SK-N-SH treated with all-trans-retinoic acid at 6 μM for 48 hours (cell line): Measurements from ENCODE around the gene FRMD8.

ENCODE experiments used
- ATAC-seq: fragments of 200-7000 bp; cut with Tn5 transposase; 3 replicates; pipeline ENCODE4 v1.9.1; 2020; ENCODE audit warnings: mild to moderate bottlenecking, moderate library complexity
- ARNTL ChIP-seq: fragments of 450-650 bp; formaldehyde crosslinking; IDR thresholded peaks from 2 replicates; pipeline ENCODE4 v1.5.0; 2020; ENCODE audit warnings: low read depth, mild to moderate bottlenecking, moderate library complexity, borderline replicate concordance
- BACH2 ChIP-seq: fragments of 250-450 bp; sonication (Bioruptor Pico); IDR thresholded peaks from 2 replicates; pipeline ENCODE4 v1.9.0; 2021; ENCODE audit warnings: mild to moderate bottlenecking, borderline replicate concordance
- CREB5 ChIP-seq: fragments of 250-450 bp; sonication (Bioruptor Pico); IDR thresholded peaks from 2 replicates; pipeline ENCODE4 v1.5.1; 2020; ENCODE audit warnings: low read depth, mild to moderate bottlenecking, moderate library complexity
- CSDC2 ChIP-seq: fragments of 250-450 bp; sonication (Bioruptor Pico); IDR thresholded peaks from 2 replicates; pipeline ENCODE4 v1.5.0; 2020; ENCODE audit warnings: mild to moderate bottlenecking, moderate library complexity
- GLIS3 ChIP-seq: fragments of 250-450 bp; sonication (Bioruptor Pico); IDR thresholded peaks from 2 replicates; pipeline ENCODE4 v1.5.0; 2020; ENCODE audit warnings: mild to moderate bottlenecking, moderate library complexity
- ISL1 ChIP-seq: fragments of 250-450 bp; sonication (Bioruptor Pico); IDR thresholded peaks from 2 replicates; pipeline ENCODE4 v2.1.2; 2022; ENCODE audit warnings: mild to moderate bottlenecking, moderate library complexity
- OSR1 ChIP-seq: fragments of 250-450 bp; sonication (Bioruptor Pico); IDR thresholded peaks from 2 replicates; pipeline ENCODE4 v1.8.0; 2022; ENCODE audit warnings: moderate library complexity, mild to moderate bottlenecking, inconsistent platforms
- PATZ1 ChIP-seq: fragments of 250-450 bp; sonication (Bioruptor Pico); IDR thresholded peaks from 2 replicates; pipeline ENCODE4 v1.8.0; 2020; ENCODE audit warnings: mild to moderate bottlenecking, moderate library complexity, borderline replicate concordance
- POU6F1 ChIP-seq: fragments of 250-450 bp; sonication (Bioruptor Pico); IDR thresholded peaks from 2 replicates; pipeline ENCODE4 v1.8.0; 2021; ENCODE audit warnings: low read depth, mild to moderate bottlenecking, moderate library complexity, borderline replicate concordance
- PPARA ChIP-seq: fragments of 250-450 bp; sonication (Bioruptor Pico); IDR thresholded peaks from 2 replicates; pipeline ENCODE4 v1.5.0; 2020; ENCODE audit warnings: mild to moderate bottlenecking, borderline replicate concordance
- RARB ChIP-seq: fragments of 250-450 bp; sonication (Bioruptor Pico); IDR thresholded peaks from 2 replicates; pipeline ENCODE4 v1.8.0; 2021; ENCODE audit warnings: mild to moderate bottlenecking, moderate library complexity
- SNAI2 ChIP-seq: fragments of 250-450 bp; sonication (Bioruptor Pico); IDR thresholded peaks from 2 replicates; pipeline ENCODE4 v1.5.0; 2020; ENCODE audit warnings: mild to moderate bottlenecking, moderate library complexity
- TCF4 ChIP-seq: fragments of 250-450 bp; sonication (Bioruptor Pico); IDR thresholded peaks from 2 replicates; pipeline ENCODE4 v1.8.0; 2021; ENCODE audit warnings: mild to moderate bottlenecking, moderate library complexity, borderline replicate concordance
- TOX ChIP-seq: fragments of 250-450 bp; sonication (Bioruptor Pico); IDR thresholded peaks from 2 replicates; pipeline ENCODE4 v1.8.0; 2021; ENCODE audit warnings: mild to moderate bottlenecking, moderate library complexity, borderline replicate concordance
- ZC3H10 ChIP-seq: fragments of 250-450 bp; sonication (Bioruptor Pico); IDR thresholded peaks from 2 replicates; pipeline ENCODE4 v1.5.1; 2021; ENCODE audit warnings: mild to moderate bottlenecking, moderate library complexity
- ZFP3 ChIP-seq: fragments of 250-450 bp; sonication (Bioruptor Pico); IDR thresholded peaks from 2 replicates; pipeline ENCODE4 v1.5.0; 2020; ENCODE audit warnings: mild to moderate bottlenecking, moderate library complexity
- ZFP30 ChIP-seq: fragments of 450-650 bp; formaldehyde crosslinking; IDR thresholded peaks from 2 replicates; pipeline ENCODE4 v1.5.0; 2022; ENCODE audit warnings: mild to moderate bottlenecking, moderate library complexity
- ZNF565 ChIP-seq: fragments of 450-650 bp; formaldehyde crosslinking; conservative IDR thresholded peaks from 2 replicates; pipeline ENCODE4 v1.5.0; 2020; ENCODE audit warnings: low read depth, mild to moderate bottlenecking, moderate library complexity
- ZNF70 ChIP-seq: fragments of 450-650 bp; formaldehyde crosslinking; IDR thresholded peaks from 2 replicates; pipeline ENCODE4 v1.5.0; 2020; ENCODE audit warnings: mild to moderate bottlenecking, moderate library complexity
- ZNF8 ChIP-seq: fragments of 450-650 bp; formaldehyde crosslinking; IDR thresholded peaks from 2 replicates; pipeline ENCODE4 v1.5.0; 2020; ENCODE audit warnings: mild to moderate bottlenecking, moderate library complexity
- TF ChIP-seq, protein P1 (sequence below): fragments of 250-450 bp; sonication (Bioruptor Pico); IDR thresholded peaks from 2 replicates; pipeline ENCODE4 v1.5.1; 2021; ENCODE audit warnings: mild to moderate bottlenecking, moderate library complexity
- TF ChIP-seq, protein P2 (sequence below): fragments of 250-450 bp; sonication (Bioruptor Pico); IDR thresholded peaks from 2 replicates; pipeline ENCODE4 v1.5.0; 2020; ENCODE audit warnings: mild to moderate bottlenecking, moderate library complexity

The FRMD8 gene

GRCh38 chr11:65425105-65425970 lies 38.9 kb downstream of the FRMD8 start:
- ATAC-seq: no peak
- TF ChIP-seq CSDC2 (CRISPR knock-in tag): 0 out of 2 replicates have a peak, but pooled peaks have one; percentile 16
- TF ChIP-seq PATZ1: peak; percentile 70; the same call in 1 of the 2 replicates
- 0 out of 2 replicates have a peak, but pooled peaks have one; percentile 2 for TF ChIP-seq ZNF8 (CRISPR knock-in tag)
- TF ChIP-seq TCF4 (CRISPR knock-in tag): peak; percentile 13; the same call in 1 of the 2 replicates
- 0 out of 2 replicates have a peak, but pooled peaks have one; percentile 4 for TF ChIP-seq ARNTL (CRISPR knock-in tag)
- peak; percentile 66 for TF ChIP-seq RARB (CRISPR knock-in tag)
- peak; percentile 40; the same call in 1 of the 2 replicates for TF ChIP-seq ZC3H10 (CRISPR knock-in tag)
- TF ChIP-seq, protein P1, sequence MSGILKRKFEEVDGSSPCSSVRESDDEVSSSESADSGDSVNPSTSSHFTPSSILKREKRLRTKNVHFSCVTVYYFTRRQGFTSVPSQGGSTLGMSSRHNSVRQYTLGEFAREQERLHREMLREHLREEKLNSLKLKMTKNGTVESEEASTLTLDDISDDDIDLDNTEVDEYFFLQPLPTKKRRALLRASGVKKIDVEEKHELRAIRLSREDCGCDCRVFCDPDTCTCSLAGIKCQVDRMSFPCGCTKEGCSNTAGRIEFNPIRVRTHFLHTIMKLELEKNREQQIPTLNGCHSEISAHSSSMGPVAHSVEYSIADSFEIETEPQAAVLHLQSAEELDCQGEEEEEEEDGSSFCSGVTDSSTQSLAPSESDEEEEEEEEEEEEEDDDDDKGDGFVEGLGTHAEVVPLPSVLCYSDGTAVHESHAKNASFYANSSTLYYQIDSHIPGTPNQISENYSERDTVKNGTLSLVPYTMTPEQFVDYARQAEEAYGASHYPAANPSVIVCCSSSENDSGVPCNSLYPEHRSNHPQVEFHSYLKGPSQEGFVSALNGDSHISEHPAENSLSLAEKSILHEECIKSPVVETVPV (CRISPR knock-in tag): peak; percentile 71
- no peak; the same call in none of the 2 replicates for TF ChIP-seq TOX (CRISPR knock-in tag)
- TF ChIP-seq SNAI2: no peak
- TF ChIP-seq GLIS3 (CRISPR knock-in tag): peak; percentile 24
- peak; percentile 5; the same call in 1 of the 2 replicates for TF ChIP-seq ZNF70 (CRISPR knock-in tag)
- TF ChIP-seq BACH2 (CRISPR knock-in tag): no peak

DNA sequence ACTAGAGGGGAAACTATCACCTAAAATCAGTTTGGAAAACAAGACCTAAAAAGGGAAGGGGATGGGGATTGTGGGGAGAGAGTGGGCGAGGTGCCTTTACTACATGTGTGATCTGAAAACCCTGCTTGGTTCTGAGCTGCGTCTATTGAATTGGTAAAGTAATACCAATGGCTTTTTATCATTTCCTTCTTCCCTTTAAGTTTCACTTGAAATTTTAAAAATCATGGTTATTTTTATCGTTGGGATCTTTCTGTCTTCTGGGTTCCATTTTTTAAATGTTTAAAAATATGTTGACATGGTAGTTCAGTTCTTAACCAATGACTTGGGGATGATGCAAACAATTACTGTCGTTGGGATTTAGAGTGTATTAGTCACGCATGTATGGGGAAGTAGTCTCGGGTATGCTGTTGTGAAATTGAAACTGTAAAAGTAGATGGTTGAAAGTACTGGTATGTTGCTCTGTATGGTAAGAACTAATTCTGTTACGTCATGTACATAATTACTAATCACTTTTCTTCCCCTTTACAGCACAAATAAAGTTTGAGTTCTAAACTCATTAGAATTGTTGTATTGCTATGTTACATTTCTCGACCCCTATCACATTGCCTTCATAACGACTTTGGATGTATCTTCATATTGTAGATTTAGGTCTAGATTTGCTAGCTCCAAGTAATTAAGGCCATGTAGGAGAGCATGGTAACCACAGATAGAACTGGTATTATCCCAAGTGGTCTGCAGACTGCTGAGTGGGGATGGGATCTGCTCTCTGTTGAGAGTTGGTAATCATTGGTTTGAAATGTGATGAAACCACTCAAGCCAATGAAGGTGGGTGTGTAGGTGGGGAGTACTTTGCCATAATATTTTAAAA lies 39.8 kb downstream of the FRMD8 start:
- no peak for ATAC-seq
- TF ChIP-seq ZC3H10 (CRISPR knock-in tag) (no peak; the same call in none of the 2 replicates), POU6F1 (CRISPR knock-in tag) (no peak), ARNTL (CRISPR knock-in tag) (no peak), ZNF565 (CRISPR knock-in tag) (no peak), OSR1 (CRISPR knock-in tag) (no peak), ISL1 (CRISPR knock-in tag) (no peak), ZNF8 (CRISPR knock-in tag) (0 out of 2 replicates have a peak, but pooled peaks have one; percentile 30), CSDC2 (CRISPR knock-in tag) (0 out of 2 replicates have a peak, but pooled peaks have one; percentile 15), CREB5 (CRISPR knock-in tag) (0 out of 2 replicates have a peak, but pooled peaks have one; percentile 64), TOX (CRISPR knock-in tag) (no peak; the same call in none of the 2 replicates), ZFP3 (CRISPR knock-in tag) (no peak), SNAI2 (no peak), ZFP30 (CRISPR knock-in tag) (no peak), BACH2 (CRISPR knock-in tag) (no peak), GLIS3 (CRISPR knock-in tag) (no peak), TCF4 (CRISPR knock-in tag) (no peak), PATZ1 (peak; percentile 72), PPARA (CRISPR knock-in tag) (no peak), ZNF70 (CRISPR knock-in tag) (0 out of 2 replicates have a peak, but pooled peaks have one; percentile 7)
- TF ChIP-seq, protein P2, sequence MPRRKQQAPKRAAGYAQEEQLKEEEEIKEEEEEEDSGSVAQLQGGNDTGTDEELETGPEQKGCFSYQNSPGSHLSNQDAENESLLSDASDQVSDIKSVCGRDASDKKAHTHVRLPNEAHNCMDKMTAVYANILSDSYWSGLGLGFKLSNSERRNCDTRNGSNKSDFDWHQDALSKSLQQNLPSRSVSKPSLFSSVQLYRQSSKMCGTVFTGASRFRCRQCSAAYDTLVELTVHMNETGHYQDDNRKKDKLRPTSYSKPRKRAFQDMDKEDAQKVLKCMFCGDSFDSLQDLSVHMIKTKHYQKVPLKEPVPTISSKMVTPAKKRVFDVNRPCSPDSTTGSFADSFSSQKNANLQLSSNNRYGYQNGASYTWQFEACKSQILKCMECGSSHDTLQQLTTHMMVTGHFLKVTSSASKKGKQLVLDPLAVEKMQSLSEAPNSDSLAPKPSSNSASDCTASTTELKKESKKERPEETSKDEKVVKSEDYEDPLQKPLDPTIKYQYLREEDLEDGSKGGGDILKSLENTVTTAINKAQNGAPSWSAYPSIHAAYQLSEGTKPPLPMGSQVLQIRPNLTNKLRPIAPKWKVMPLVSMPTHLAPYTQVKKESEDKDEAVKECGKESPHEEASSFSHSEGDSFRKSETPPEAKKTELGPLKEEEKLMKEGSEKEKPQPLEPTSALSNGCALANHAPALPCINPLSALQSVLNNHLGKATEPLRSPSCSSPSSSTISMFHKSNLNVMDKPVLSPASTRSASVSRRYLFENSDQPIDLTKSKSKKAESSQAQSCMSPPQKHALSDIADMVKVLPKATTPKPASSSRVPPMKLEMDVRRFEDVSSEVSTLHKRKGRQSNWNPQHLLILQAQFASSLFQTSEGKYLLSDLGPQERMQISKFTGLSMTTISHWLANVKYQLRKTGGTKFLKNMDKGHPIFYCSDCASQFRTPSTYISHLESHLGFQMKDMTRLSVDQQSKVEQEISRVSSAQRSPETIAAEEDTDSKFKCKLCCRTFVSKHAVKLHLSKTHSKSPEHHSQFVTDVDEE (CRISPR knock-in tag): no peak
- TF ChIP-seq, protein P1 (CRISPR knock-in tag): peak; percentile 89
